Stimulated activated CD4-positive, alpha-beta T cell treated with anti-CD3 and anti-CD28 coated beads, Interleukin-1b, Interleukin-23, amount 100 ng/mL, for 4 hours (primary cell): ENCODE data around the gene CYP2W1.
"Not testable (repeated sequence)": the region's sequence is repeated elsewhere in the genome, so short reads cannot be mapped to it uniquely, and the experiment has no call there.

Source experiments
- DNase-seq, 2 donors: peaks; one replicate each; pipeline ENCODE4 v3.0.0-alpha.2; 2020; ENCODE audit warnings: low read depth in 2 of 2

CYP2W1 gene, protein sequence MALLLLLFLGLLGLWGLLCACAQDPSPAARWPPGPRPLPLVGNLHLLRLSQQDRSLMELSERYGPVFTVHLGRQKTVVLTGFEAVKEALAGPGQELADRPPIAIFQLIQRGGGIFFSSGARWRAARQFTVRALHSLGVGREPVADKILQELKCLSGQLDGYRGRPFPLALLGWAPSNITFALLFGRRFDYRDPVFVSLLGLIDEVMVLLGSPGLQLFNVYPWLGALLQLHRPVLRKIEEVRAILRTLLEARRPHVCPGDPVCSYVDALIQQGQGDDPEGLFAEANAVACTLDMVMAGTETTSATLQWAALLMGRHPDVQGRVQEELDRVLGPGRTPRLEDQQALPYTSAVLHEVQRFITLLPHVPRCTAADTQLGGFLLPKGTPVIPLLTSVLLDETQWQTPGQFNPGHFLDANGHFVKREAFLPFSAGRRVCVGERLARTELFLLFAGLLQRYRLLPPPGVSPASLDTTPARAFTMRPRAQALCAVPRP

GRCh38 chr7:983004-983615, at the start of gene CYP2W1:
CYP2W1 (plus strand) TSS chr7:983181; CDS start chr7:983212, 31 bp downstream.
- DNase-seq = no peak

DNA sequence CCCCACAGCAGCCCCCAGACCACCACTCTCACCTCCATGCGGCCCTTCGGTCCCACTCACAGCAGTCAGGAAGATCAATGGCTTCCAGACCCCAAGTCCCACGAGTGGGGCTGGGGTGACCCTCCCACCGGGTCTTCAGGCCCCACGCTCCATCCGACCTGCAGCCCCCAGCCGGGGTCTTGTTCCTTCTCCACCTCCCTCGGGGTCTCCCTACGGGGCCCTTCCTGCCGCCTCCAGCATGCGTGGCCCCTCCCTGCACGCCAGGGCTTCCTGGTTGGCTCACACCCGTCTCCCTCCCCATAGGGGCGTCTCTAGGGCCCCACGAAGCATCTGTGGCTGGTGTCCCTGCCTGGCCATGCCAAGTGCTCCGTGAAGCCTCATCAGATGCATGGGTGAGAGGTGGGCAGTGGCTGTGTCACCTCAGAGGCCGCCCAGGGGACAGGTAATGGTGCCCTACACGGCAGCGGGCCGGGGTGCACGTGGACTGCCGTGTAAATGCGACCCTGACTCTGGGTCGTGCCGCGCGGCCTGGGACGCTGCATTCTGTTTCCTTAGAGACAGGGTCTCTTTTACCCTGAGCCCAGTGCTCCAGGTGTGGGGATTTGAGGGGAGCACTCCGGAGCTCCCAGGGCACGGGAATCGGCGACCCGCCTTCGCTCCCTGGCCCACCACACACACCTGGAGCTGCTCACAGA, 48.4 kb upstream of the CYP2W1 start:
- no peak for DNase-seq

GRCh38 chr7:935164-935873, 47.7 kb upstream of the CYP2W1 start:
- DNase-seq = no peak

DNA sequence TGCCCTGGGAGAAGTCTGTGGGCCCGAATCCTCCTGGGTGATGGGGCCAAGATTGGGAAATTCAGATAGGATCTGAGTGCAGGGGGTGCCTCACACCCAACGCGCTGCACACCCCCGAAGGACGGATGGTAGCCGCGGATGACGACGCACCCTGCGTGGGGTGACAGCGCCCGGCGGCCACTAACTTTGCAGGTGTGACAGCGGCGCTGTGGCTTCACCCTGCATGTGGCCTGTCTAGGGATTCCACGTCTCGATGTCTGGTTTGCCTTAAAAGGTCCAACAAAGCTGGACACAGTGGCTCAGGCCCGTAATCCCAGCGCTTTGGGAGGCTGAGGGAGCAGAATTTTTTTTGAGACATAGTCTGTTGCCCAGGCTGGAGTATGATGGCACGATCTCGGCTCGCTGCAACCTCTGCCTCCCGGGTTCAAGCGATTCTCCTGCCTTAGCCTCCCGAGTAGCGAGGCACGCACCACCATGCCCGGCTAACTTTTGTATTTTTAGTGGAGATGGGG, 47.1 kb upstream of the CYP2W1 start:
- no peak for DNase-seq

DNA sequence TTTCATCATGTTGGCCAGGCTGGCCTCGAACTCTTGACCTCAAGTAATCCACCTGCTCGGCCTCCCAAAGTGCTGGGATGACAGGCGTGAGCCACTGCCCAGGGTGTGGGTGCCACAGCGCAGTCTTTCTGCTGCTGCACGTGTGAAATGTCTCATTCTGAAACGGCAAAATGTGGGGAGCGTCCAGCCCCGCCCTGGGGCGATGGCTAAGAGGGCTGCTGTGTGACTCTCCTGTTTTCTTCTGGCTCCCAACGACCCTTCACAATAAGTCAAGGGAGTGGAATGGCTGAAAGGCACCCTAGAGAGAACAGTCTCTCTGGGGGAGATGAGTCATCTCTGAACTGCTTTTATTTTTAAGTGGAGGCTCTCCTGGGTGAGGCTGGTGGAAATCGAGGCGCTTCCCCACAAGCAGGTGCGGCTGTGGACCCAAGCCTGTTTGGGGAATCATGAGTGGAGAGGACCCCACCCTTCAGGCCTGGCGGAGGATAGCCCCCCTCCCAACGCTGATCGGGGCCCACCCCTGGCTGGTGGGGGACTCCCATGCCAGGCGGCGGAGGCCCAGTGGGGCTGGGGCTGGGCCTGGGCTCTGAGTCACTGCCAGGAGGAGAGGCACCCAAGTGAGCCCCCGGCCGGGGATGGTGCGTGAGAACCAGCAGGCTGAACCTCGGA, 46.5 kb upstream of the CYP2W1 start:
- no peak for DNase-seq

DNA sequence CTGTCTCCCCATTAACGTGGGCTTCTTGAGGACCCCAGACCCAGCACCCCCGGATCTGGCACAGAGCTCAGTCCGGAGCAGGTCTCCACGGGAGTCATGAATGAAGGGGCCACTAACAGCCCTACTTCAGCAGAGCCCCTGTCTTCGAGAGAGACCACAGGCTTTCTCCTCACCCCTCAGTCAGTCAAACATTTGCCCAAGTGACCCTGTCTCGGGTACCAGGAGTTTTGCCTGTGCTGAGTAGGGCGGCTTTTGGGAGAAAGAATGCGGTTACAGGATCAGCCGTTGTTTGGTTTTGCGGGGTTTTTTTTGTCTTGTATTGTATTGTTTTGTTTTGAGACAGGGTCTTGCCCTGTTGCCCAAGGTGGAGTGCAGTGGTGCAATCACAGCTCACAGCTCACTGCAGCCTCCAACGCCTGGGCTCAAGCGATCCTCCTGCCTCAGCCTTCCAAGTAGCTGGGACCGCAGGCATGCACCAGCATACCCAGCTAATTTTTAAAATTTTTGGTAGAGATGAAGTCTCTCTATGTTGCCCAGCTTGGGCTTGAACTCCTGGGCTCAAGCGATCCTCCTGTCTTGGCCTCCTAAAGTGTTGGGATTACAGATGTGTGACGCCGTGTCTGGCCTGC, 45.0 kb upstream of the CYP2W1 start:
- no peak for DNase-seq

DNA sequence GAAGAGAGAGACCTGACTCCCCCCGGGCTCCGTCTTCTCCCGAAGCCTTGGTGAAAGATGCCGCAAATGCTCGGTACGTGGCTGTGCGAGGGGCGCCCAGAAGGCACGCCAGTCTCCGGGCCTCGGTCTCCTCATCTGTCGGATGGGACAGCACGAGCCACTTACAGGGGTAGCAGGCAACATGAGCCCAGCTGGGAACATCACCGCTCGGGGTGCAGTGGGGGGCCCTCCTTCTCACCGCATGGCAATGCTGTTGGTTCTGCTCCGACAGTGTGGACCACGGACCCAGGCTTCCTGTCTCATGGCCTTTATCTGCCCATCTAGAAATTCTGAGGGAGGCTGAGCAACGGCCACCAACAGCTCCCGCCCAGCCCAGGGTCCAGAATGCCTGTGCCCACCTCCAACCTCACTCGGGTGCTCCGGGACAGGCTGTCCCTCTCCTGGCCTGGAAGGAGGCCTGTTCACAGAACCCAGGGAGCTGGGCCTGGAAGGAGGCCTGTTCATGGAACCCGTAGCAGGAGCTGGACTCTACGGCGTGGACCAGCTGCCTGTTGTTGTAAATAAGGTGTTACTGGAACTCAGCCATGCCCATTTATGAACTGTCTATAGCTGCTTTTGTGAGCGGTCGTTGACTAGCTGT, 44.3 kb upstream of the CYP2W1 start:
- no peak for DNase-seq

DNA sequence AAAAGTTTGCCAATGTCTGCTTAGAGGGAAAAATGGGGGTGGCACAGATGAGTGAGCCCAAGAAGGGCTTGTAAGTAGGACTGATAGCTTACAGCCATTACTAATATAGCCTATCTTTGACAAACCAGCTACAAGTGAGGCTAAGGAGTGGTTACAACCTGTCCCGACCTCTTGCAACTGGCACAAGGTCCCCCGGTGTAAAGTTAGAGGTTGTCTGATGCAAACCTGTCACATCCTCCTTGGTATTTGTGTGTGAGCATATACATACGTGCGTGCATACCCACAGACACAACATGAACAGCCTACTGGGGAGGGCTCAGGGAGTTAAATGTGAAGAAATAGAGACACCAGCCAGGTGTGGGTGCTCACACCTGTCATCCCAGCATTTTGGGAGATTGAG, 43.1 kb upstream of the CYP2W1 start:
- no peak for DNase-seq

DNA sequence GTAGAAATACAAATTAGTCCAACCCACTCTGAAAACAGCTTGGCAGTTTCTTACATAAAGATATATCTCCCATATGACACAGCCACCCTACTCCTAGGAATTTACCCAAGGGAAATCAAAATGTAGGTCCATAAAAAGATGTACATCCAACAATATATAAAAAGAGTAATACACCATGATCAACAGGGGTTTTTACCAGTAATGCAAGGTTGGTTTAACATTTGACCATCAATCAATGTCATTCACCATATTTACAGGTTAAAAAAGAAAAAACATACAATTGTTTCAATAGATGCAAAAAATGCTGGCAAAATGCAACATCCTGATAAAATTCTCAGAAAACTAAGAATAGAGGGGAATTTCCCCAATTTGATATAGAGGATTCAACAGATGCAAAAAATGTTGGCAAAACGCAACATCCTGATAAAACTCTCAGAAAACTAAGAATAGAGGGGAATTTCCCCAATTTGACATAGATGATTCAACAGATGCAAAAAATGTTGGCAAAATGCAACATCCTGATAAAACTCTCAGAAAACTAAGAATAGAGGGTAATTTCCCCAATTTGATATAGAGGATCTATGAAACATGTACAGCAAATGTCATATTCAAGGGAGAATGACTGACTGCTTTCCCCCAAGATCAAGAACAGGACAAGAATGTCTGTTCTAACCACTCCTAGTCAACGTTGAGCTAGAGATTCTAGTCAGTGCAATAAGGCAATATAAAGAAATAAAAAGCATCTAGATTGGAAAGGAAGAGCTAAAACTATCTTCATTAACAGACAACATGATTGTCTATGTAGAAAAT, 42.2 kb upstream of the CYP2W1 start:
- no peak for DNase-seq

DNA sequence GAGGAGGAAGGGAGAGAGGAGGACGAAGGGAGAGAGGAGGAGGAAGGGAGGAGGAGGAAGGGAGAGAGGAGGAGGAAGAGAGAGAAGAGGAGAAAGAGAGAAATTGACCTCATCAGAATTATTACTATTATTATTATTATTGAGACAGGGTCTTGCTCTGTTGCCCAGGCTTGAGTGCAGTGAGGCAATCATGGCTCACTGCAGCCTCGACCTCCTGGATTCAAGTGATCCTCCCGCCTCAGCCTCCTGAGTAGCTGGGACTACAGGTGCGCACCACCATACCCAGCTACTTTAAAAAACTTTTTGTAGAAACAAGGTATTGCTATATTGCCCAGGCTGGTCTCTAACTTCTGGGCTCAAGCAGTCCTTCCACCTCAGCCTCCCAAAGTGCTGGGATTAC, 39.2 kb upstream of the CYP2W1 start:
- DNase-seq = not testable (repeated sequence)

DNA sequence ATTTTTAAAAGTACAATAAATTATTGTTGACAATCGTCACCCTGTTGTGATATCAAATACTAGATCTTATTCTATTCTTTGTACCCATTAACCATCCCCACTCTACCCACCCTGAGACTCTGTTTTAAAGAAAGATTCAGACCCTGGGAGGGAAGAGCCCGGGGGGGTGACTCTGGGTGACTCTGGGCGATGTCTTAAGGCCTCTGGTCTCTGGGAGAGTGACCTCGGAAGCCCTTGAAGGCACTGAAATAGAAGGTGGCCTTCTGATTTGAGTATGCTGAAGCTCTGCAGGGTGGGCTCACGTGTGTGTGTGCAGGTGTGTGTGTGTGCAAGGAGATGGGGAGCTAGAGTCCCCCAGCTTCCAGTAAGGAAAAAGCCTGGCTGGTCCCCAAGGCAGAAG, 38.2 kb upstream of the CYP2W1 start:
- DNase-seq = no peak

- DNase-seq = no peak
Observed at GRCh38 chr7:945147-945555, 37.8 kb upstream of the CYP2W1 start.

DNA sequence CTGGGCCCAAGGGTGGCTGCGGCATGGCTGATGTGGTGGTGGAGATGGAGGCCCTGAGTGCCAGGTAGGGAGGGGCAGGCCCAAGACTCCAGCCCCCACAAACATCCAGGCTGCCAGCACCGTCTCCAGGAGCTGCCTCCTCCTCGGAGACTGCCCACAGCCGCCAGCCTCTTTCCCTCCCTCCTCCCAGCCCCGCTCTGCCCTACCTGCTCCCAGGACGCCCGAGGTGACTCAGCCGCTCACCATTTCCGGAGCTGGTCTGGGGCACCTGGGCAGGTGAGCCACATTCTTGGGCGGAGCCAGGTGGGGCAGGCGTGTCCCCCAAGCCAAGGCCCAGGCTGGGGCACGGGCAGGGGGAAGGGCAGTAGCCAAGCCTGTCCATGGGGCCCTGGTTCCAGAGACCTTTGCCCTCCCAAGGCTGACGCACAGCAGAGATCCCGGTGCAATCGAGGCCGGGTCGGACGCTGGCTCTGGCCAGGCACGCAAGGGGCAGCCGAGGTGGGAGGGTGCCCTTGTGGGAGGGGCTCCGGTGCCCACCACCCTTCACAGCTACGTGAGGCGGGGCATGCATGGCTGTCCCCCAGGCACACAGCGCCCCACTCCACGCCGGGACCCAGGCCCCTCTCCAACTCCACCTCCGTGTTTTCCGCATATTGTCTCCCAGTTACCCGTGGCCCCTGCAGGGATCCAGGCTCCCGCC, 37.3 kb upstream of the CYP2W1 start:
- no peak for DNase-seq

DNA sequence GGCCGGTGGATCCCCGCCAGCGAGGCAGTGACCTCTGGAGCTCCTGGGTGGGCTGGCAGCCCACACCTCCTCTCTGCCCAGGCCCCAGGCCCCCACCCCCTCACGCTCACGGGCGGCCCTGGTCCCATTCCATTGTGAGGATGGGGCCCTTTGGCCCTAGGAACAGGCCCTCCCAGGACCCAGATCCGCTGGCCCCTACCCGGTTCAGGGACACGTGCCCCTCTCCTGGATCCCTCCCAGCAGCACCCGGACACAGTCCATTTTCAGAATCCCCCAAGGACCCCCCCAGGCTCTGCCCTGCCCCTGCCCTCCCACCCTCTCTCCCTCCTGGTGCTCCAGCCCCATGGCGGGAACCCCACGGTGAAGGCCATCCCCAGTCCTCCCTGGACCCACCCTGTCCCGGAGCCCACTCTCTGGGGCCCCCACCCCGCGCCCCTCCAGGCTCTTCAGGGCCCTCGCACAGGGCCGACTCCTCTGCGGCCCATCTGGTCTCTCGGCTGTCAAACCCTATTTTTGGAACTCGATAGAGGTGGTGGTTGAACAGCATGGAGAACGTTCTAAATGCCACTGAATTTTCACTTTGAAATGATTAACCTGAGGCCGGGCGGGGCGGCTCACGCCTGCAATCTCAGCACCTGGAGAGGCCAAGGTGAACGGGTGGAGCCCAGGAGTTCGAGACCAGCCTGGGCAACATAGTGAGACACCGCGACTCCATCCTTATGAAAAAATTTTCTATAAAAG, 36.6 kb upstream of the CYP2W1 start:
- DNase-seq = no peak

- DNase-seq = no peak
Observed at GRCh38 chr7:947391-948210, 35.4 kb upstream of the CYP2W1 start.

- no peak for DNase-seq
Observed at GRCh38 chr7:949021-949934, 33.7 kb upstream of the CYP2W1 start.
